NCI-H2196 (cell line): ENCODE data around the gene CACNA1C.

Experiments
- DNase-seq: peaks from one replicate; lab custom pipeline; 2025; ENCODE audit not compliant: unreplicated experiment; lab: John Stamatoyannopoulos, UW

CACNA1C gene

DNA sequence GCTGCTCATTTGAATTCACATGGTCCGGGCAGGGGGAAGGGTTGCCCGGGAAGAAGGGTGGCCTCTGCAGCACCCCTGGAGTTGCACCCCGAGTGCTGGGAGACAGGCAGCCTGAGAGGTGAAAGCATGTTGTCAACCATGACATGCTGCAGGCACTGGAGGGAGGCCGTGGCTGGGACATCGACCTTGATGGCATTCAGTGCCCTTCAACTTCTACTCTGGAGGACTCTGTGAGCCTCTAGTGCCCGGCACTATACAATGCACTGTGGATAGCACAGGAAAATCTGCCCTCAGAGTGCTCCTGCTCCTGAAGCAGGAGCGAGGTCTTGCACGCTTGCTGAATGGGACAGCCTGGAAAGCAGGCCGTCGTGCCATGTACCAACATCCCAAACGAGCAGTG is 382.7 kb downstream of the CACNA1C start:
- no peak for DNase-seq

- DNase-seq, result no peak
Observed at GRCh38 chr12:2439332-2440100, 386.7 kb downstream of the CACNA1C start.

DNA sequence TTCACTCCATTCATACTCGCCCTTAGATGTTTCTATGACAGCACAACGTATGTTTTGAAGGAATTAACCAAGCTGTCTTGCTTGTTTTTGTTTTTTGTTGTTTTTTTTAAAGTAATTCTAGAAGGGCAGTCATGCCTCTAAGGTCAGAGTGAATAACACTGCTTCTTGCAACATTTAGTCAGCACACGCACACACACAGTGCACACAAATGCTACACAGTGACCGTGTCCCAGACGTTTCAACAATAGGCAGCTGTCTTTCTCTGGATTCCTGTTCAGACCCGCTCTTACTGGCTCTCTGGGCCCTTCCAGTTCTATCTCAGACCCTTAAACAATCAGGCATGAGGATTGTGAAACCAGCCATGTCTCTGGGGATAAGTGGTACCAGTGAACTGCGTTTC is 391.0 kb downstream of the CACNA1C start:
- DNase-seq, result no peak

- no peak for DNase-seq
Observed at GRCh38 chr12:2445968-2446367, 393.2 kb downstream of the CACNA1C start.

GRCh38 chr12:2447861-2448260 is 395.1 kb downstream of the CACNA1C start:
- DNase-seq, result no peak

DNA sequence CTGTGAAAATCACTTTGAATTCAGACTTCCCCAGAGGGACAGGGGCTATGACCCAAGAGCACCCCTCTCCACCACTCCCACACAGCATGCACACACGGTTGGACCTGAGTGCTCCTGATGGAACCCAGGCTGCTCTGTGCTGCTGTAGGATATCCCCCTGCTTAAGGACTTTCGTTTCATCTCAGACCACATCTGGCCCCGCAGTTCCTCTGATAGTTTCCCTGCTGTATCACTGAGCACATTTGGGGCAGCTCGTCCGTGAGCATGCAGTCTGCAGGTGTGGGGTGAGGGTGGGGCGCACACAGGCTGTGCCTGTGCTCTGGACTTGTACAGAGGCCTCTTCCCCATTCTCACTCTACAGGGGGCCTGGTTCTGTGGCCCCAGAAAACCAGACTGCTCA is 396.8 kb downstream of the CACNA1C start:
- DNase-seq, result no peak

GRCh38 chr12:2450553-2450952 is 397.8 kb downstream of the CACNA1C start:
- no peak for DNase-seq

- no peak for DNase-seq
Observed at GRCh38 chr12:2451025-2451424, 398.2 kb downstream of the CACNA1C start.

- no peak for DNase-seq
Observed at GRCh38 chr12:2451497-2451896, 398.7 kb downstream of the CACNA1C start.

DNA sequence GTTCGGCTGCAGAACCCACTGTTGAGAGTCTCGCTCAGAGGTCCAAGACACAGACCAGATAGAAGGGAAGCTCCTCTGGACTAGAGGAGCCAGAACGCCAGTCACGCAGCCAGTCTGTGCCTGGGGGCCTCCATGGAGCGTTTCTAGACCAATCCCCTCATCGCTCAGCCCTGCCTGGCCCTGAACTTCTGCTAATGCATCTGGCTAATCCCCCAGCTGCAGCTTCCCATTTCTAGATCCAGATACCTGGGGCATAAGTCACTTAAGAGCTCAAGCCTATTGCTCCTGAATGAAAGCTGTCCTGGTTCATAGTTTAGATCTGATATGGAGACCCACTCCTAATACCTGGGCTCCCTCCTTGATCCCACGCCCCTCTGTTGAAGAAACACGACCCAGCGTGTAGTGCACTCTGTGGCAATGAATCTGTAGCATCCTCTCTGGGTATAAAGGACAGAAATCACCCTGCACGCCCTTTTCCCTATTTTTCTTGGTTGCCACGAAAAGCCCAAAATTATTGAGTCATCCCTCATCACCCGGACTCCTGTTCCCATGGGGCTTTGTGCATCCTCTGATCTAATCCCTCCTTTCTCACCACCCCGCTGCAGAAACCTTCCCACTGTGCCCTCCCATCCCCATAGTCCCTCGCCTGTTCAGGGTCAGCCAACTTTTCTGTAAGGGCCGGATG is 400.4 kb downstream of the CACNA1C start:
- DNase-seq, result no peak

GRCh38 chr12:2453761-2454090 is 400.9 kb downstream of the CACNA1C start:
- no peak for DNase-seq

- no peak for DNase-seq
Observed at GRCh38 chr12:2454601-2455177, 401.9 kb downstream of the CACNA1C start.

DNA sequence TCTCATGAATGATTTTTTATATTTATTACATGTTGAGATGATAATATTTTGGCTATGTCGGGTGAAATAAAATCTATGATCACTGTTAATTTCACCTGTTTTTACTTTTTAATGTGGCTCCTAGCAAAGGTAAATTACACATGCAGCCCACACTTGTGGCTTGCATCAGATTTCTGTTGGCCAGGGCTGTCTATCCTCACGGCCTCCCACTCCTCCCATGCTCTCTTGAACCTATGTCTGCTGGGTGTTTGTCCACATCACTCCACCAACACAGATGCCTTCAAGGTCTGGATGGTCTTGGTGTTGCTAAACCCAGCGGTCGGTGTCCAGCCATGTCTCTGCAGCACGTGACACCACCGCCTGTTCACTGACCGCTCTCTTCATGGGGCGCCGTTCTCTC is 402.6 kb downstream of the CACNA1C start:
- no peak for DNase-seq

DNA sequence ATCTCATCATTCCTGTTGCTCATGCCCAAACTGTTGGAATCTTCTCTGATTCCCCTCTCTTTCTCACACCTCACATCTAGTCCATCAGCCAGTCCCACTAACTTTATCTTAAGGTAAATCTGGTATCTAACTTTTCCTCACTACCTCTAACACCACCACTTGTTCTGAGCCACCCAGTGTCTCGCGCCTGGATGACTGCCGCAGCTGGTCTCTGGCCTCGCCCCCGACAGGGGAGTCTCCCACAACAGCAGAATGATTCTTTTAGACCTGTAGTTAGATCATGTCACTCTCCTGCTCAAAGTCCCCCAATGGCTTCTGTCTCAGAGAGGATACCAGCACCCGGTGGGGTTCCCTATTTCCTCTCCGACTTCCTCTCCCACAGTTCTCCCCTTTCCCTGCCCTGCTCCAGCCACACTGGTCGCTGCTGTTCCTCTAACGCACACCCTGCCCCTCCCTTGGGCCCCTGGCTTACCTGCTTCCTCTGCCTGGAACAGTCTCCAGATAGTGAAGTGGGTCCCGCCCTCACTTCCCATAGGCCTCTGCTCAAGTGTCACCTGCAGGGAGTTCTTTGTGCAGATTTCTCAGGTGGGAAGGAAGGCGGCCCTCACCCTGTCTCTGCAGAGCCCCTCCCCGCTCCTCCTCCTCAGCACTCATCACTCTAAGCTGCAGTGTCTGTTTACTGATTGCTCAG is 403.5 kb downstream of the CACNA1C start:
- DNase-seq, result no peak

- peak; percentile 23 for DNase-seq
Observed at GRCh38 chr12:2456813-2457186, 404.0 kb downstream of the CACNA1C start.

DNA sequence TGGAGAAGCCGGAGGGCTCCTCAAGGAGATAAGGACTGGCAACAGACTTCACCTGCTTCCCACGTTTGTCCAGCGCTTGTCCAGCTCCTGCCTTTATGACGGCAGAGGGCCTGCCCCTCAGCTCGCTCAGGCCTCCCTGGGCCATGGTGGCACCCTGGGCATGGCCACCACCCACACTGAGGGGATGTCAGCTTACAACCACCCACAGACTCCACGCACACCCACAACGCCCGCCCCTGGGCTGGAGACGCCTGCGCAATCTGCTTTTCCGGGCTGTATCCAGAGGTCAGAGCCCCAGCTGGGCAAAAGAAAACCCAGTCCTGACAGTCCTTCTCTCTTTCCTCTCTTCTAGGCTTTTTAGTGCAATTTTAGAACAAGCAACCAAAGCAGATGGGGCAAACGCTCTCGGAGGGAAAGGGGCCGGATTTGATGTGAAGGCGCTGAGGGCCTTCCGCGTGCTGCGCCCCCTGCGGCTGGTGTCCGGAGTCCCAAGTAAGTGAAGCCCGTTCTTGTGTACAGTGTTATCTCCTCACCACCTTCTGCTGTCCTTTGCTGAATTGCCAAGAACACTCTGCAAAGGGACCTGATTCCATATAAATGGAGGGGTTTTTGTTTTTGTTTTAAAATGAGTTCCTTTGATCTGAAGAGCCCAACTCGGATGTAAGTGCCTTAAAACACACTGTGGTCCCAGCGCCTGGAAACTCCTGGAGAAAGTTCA is 404.6 kb downstream of the CACNA1C start:
- no peak for DNase-seq

DNA sequence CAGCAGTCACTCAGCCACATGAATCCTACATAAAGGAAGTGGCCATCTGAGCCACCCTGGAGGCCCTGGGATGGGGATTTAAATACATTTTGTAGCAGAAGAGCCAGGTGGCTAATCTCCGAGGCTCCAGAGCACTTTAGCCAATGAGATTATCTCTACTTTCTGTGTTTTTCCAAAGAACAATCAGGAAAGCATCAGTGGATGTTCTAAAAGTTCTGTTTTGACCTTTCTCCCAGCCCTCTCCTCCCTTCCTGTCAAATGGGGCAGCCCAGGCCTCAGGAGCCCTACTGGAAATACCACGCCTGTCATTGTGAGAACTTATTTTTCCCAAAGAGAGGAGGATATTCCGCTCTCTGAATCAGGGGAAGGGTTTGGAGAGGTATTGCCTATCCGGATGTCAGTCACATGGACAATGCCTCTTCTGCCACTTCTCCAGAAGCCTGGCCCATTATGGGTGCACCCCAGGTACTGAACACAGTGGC is 405.2 kb downstream of the CACNA1C start:
- no peak for DNase-seq

GRCh38 chr12:2460051-2460670 is 407.4 kb downstream of the CACNA1C start:
- DNase-seq, result no peak

DNA sequence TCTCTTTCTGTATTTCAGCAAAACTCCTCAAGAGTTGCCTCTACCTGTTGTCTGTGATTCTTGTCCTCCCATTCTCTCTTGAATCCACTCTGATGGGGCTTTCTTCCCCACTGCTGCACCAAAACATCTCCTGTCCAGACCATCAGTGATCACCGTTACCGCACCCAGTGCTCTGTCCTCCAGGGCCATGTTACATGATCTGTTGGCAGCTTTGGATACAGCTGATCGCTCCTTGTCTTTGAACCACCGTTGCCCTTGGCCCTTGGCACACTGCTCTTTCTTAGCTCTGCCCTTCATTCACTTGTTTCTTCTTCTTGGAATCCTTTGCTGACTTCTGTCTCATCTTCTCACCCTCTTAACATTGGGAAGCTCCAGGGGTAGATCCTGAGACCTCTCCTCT is 408.3 kb downstream of the CACNA1C start:
- DNase-seq, result no peak

GRCh38 chr12:2461645-2462044 is 408.9 kb downstream of the CACNA1C start:
- DNase-seq, result no peak

- DNase-seq, result no peak
Observed at GRCh38 chr12:2462087-2462486, 409.3 kb downstream of the CACNA1C start.
